SIG-M5 treated with dmso at 0.1 percent for 504 hours (cell line): ENCODE results near the gene MAML2.

ENCODE experiments used
- DNase-seq: peaks from one replicate; lab custom pipeline; 2025; ENCODE audit not compliant: unreplicated experiment; lab: John Stamatoyannopoulos, UW

MAML2 gene

DNA sequence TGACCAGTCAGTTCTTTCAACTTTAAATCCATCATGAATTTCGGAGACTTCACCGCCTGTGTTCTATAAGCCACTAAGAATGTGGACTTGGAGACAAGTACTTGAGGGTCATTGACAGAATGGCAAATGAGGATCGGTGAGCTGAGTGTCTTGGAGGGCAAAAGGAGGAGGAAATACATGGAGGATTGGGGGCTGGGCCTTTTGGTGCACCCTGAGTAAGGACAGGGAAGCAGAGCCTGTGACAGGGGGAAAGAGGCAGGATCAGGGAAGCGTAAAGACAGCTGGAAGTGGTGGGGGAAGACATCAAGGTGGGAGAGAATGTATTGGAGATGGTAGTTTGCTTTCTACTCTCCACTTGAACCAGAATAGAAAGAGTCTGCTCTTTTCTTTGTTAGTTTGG is 348.7 kb downstream of the MAML2 start:
- DNase-seq = no peak

DNA sequence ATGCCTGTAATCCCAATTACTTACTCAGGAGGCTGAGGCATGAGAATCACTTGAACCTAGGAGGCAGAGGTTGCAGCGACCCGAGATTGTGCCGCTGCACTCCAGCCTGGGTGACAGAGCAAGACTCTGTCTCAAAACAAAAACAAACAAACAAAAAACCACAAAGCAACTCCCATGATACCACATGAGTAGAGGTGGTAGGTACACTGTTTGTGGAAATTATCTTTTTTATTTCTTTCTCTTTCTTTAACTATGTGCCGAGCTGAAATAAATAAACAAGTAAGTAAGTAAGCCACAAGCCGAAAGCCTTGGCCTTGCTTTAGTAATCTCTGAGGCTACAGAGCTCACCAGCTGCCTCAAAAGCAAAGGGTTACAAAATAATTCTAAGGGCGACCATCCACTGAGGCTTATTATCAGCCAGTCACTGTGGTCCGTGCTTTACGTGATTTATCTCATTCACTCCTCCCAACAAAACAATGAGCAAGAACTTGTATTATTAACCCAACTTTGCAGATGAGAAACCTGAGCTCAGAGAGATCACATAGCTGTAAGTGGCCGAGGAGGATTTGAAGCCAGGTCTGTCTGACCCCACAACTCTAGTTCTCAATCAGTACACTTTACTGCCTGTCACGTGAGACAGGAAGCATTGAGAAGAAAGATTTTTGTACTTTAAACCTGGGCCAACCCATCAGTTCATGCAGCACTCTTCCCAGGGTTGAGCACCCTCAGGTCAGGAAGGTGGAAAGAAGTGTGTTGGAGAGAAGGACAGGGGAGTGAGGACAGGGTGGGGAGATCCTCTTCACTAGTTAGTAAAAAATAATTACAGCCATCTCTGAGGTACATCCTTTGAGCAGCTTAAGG is 349.3 kb downstream of the MAML2 start:
- DNase-seq = no peak

DNA sequence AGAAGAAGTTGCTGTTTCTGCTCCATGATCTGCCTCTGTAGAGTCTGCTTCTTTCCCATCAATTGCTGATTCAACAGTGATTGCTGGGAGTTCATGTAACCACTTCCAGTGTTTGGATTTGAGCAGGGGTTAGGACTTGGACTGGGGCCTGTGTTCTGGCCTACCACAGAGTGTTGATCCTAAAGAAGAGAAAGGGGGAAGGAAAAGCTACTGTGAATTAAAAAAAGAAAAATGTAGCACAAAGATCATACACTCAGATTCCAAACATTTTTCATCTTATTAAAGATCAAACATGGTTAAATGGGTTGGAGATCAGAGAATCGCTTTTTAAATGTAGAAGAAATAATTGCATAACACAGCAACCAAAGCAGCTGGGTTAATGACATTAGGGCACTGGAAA is 351.4 kb downstream of the MAML2 start:
- DNase-seq = no peak

DNA sequence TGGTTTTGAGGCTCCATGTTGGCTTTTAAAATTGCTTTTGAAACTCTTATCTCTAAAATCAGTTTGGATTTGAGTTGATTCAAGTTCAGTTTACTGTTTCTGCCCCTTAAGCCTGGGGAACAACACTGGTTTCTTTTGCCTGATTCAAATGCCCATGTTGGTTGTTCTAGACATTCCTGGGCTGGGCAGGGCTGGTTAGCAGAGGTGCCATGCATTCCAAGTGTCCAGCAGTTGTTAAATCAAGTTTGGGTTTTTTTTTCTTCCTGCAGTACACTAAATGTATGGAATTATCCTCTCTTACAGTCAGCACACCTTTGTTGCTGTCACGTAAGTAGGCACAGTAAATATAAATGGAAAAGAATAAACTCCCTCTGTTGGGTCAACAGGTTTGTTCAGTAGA is 351.9 kb downstream of the MAML2 start:
- no peak for DNase-seq

GRCh38 chr11:95989780-95990179 is 353.2 kb downstream of the MAML2 start:
- DNase-seq = no peak

DNA sequence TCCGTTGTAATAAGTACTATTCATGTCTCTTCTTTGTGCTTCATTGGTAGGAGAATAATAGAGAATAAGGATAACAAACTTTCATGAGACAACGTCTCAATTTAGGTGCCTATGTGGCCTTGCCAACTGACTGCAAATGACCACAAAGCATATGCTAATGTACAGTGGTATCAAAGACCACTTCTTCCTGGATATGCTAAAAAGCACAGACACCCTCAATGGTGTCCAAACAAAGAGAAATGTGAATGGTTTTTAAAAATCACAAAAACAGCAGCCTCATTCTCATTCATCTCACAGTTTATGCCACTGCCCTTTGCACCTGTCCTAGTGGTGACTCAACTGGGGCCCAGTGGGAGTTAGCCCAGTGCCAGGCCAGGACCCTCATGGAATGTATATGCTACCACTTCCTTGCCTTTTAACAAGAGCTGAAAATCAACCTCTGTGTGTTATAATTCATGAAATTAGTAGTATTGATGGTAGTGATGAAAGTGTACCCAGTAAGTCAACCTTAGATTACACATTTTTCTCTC is 353.9 kb downstream of the MAML2 start:
- DNase-seq = no peak

- DNase-seq = no peak
Measured at GRCh38 chr11:95985174-95985808, 357.7 kb downstream of the MAML2 start.

DNA sequence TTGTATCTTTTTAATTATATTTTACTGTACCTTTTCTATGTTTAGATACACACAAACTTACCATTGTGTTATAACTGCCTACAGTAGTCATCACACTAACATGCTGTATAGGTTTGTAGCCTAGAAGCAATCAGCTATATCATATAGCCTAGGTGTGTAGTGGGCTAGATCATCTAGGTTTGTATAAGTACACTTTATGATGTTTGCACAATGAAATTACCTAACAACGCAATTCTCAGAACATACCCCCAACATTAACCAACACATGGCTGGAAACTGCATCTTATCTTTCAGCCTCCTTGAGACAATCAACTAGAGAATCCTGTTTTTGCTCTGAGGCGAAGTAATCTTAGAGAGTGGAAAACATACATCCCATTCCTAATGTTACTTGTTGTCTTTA is 358.9 kb downstream of the MAML2 start:
- DNase-seq = no peak

GRCh38 chr11:95977534-95978174 is 365.3 kb downstream of the MAML2 start:
- DNase-seq = no peak

DNA sequence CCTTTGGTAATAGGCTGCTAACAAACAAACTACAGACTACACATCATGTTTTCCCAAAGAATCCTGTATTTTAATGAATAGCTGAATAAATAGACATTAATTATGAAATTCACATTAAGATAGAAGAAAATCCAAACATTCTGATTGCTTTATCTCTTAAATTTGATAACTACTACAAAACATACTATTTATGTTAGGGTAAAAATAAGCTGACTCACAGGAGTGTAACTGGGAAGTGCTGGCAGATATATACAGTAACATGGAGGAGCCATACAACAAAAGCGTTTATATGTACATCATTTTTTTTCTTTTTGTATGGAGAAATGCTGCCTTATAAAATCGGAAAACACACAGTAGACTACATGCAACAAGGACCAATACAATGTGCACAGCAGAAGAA is 366.4 kb downstream of the MAML2 start:
- DNase-seq = no peak

- DNase-seq = no peak
Measured at GRCh38 chr11:95975343-95975742, 367.7 kb downstream of the MAML2 start.

- DNase-seq = no peak
Measured at GRCh38 chr11:95972060-95972459, 370.9 kb downstream of the MAML2 start.

GRCh38 chr11:95968585-95968984 is 374.4 kb downstream of the MAML2 start:
- DNase-seq = no peak

DNA sequence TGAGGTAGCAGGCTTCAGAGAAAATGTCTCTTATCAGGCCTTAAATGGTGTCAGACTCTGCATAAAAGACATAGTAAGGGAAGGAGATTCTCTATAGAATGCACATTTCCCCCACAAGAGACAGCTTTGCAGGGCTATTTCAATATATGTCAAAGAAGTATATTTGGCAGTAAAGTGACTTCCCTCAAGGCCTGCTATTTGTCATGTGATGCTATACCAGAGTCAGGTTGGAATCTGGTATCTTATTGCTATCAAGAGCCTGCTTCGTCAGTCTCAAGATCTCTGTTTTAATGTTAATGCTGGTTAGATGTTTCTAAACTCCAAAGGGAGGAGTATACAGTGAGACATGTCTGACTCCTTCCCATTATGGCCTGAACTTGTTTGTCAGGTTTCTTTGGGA is 378.7 kb downstream of the MAML2 start:
- no peak for DNase-seq

- no peak for DNase-seq
Measured at GRCh38 chr11:95961758-95962157, 381.2 kb downstream of the MAML2 start.

DNA sequence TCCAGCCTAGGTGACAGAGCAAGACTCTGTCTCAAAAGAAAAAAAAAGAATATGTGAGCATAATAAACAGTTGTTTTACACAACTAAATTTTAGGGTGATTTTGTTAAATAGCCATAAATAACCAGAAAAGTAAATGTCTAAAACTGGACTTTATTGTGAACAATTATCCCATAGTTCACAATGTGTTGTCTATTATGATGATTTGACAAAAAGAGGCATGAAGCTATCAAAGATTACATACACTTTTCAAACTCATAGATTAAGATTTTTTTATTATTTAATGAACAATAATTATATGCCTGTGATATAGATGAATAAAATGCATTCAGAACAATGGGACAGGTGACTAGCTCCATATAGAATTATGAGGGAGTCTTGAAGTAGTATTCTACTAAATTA is 392.1 kb downstream of the MAML2 start:
- no peak for DNase-seq

- DNase-seq = no peak
Measured at GRCh38 chr11:95948637-95949036, 394.4 kb downstream of the MAML2 start.

DNA sequence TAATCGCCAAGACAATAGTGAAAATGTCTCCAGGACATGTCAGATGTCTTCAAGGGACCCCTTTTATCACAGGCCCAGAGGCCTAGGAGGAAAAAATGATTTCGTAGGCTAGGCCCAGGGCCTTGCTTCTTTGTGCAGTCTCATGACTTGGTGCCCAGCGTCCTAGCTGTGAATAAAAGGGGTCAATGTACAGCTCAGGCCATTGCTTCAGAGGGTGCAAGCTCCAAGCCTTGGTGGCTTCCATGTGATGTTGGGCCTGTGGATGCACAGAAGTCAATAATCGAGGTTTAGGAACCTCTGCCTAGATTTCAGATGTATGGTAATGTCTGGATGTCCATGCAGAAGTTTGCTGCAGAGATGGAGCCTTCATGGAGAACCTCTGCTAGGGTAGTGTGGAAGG is 398.4 kb downstream of the MAML2 start:
- no peak for DNase-seq

DNA sequence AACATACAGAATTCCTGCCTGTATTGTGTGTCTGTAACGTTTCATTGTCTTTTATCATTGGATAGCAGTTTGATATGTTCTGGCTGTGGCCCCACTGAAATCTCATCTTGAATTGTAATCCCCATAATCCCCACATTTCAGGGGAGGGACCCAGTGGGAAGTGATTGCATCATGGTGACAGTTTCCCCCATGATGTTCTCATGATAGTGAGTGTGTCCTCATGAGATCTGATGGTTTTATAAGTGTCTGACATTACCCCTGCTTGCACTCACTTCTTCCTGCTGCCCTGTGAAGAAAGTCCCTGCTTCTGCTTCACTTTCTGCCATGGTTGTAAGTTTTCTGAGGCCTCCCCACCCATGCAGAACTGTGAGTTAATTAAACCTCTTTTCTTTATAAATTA is 399.4 kb downstream of the MAML2 start:
- DNase-seq = no peak

GRCh38 chr11:95939091-95939490 is 403.9 kb downstream of the MAML2 start:
- no peak for DNase-seq

GRCh38 chr11:95937358-95937757 is 405.6 kb downstream of the MAML2 start:
- no peak for DNase-seq

GRCh38 chr11:95933594-95933993 is 409.4 kb downstream of the MAML2 start:
- no peak for DNase-seq
